Measurements from ENCODE around the gene KCTD19.

DNA sequence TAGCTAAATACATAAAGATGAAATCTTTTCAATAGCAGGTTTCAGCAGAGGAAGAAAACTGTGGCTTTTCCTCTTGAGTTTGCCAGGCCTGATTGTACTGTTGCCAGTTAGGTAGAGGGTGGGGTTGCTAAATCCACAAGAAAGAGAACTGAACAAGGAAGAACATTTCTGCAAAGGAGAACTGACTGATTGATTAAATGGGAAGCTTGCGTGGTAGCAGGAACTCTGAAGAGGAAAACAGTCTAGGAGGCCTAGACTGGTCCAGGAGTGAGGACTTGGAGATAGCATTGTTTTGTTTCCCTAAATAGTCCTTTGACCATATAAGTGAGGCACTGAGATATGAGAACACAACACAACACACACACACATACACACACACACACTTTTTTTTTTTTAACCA lies 18.9 kb upstream of the KCTD19 start:
- no peak for TF ChIP-seq POLR2AphosphoS5 (IDR thresholded peaks at IDR 0.05)
- TF ChIP-seq, protein P1, sequence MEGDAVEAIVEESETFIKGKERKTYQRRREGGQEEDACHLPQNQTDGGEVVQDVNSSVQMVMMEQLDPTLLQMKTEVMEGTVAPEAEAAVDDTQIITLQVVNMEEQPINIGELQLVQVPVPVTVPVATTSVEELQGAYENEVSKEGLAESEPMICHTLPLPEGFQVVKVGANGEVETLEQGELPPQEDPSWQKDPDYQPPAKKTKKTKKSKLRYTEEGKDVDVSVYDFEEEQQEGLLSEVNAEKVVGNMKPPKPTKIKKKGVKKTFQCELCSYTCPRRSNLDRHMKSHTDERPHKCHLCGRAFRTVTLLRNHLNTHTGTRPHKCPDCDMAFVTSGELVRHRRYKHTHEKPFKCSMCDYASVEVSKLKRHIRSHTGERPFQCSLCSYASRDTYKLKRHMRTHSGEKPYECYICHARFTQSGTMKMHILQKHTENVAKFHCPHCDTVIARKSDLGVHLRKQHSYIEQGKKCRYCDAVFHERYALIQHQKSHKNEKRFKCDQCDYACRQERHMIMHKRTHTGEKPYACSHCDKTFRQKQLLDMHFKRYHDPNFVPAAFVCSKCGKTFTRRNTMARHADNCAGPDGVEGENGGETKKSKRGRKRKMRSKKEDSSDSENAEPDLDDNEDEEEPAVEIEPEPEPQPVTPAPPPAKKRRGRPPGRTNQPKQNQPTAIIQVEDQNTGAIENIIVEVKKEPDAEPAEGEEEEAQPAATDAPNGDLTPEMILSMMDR (IDR thresholded peaks at IDR 0.05 in 8 of 11, conservative IDR thresholded peaks at IDR 0.05 in 3 of 11), result no peak
- no peak for TF ChIP-seq POLR2A (IDR thresholded peaks at IDR 0.05)
